ENCODE results near the gene TCFL5. TPM values are rescaled to one million over a fixed set of nuclear protein-coding genes. Genes with fewer than 3 reads are reported as not detected.

The TCFL5 gene
- total RNA-seq, 1 donor from 2014 or later: 11.0 TPM

GRCh38 chr20:62801284-62802010 lies 60.2 kb downstream of the TCFL5 start:
- TF ChIP-seq EZH2 (IDR thresholded peaks at IDR 0.05; ENCODE audit: insufficient read depth, low read length): no peak
- TF ChIP-seq, protein P1, sequence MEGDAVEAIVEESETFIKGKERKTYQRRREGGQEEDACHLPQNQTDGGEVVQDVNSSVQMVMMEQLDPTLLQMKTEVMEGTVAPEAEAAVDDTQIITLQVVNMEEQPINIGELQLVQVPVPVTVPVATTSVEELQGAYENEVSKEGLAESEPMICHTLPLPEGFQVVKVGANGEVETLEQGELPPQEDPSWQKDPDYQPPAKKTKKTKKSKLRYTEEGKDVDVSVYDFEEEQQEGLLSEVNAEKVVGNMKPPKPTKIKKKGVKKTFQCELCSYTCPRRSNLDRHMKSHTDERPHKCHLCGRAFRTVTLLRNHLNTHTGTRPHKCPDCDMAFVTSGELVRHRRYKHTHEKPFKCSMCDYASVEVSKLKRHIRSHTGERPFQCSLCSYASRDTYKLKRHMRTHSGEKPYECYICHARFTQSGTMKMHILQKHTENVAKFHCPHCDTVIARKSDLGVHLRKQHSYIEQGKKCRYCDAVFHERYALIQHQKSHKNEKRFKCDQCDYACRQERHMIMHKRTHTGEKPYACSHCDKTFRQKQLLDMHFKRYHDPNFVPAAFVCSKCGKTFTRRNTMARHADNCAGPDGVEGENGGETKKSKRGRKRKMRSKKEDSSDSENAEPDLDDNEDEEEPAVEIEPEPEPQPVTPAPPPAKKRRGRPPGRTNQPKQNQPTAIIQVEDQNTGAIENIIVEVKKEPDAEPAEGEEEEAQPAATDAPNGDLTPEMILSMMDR (IDR thresholded peaks at IDR 0.05; ENCODE audit: insufficient read depth, low read depth, low read length): no peak
- H3K36me3 Mint-ChIP-seq (ENCODE audit: low read depth, unreplicated experiment): peaks cover 19% of the 10 kb centered on the region
- Histone ChIP-seq H3K27ac (ENCODE audit: low read depth, low read length) (no peak overlapping the region), H3K79me2 (ENCODE audit: insufficient read depth, low read length) (peaks cover 24% of the 10 kb centered on the region), H3K4me3 (ENCODE audit: insufficient read depth, low read depth, low read length) (no peak overlapping the region), H3K27me3 (ENCODE audit: insufficient read depth, low read length) (no peaks in the 10 kb centered on the region), H3K36me3 (ENCODE audit: insufficient read depth, low read length) (peaks cover 7% of the 10 kb centered on the region), H3K9ac (ENCODE audit: low read length) (no peak overlapping the region), H3K4me2 (ENCODE audit: low read length) (no peak overlapping the region), H2AFZ (ENCODE audit: low read depth, low read length) (no peak overlapping the region), H3K4me1 (ENCODE audit: insufficient read depth, low read length) (peaks cover 23% of the 10 kb centered on the region), H4K20me1 (ENCODE audit: insufficient read depth, low read length) (peaks cover 45% of the 10 kb centered on the region), H3K9me3 (ENCODE audit: insufficient read depth, low read depth, low read length) (no peaks in the 10 kb centered on the region)
- no peaks in the 10 kb centered on the region for H3K27me3 Mint-ChIP-seq (ENCODE audit: low read depth, unreplicated experiment)
- H3K4me1 Mint-ChIP-seq (ENCODE audit: low read depth, unreplicated experiment): peaks cover 11% of the 10 kb centered on the region
- no peak for DNase-seq (ENCODE audit: low read depth)
- no peak for FAIRE-seq
- H3K27ac Mint-ChIP-seq (ENCODE audit: unreplicated experiment): no peak overlapping the region
- no peaks in the 10 kb centered on the region for H3K9me3 Mint-ChIP-seq (ENCODE audit: unreplicated experiment)
- H3K4me3 Mint-ChIP-seq (ENCODE audit: unreplicated experiment): no peak overlapping the region

- FAIRE-seq: no peak
- no peaks in the 10 kb centered on the region for H3K9me3 Mint-ChIP-seq (ENCODE audit: unreplicated experiment)
- no peak overlapping the region for H3K9ac ChIP-seq (ENCODE audit: low read length)
- TF ChIP-seq EZH2 (IDR thresholded peaks at IDR 0.05; ENCODE audit: insufficient read depth, low read length): no peak
- TF ChIP-seq, protein P1 (IDR thresholded peaks at IDR 0.05; ENCODE audit: insufficient read depth, low read depth, low read length): no peak
- H3K27ac ChIP-seq (ENCODE audit: low read depth, low read length): no peak overlapping the region
- H3K9me3 ChIP-seq (ENCODE audit: insufficient read depth, low read depth, low read length): no peaks in the 10 kb centered on the region
- H3K27me3 ChIP-seq (ENCODE audit: insufficient read depth, low read length): no peaks in the 10 kb centered on the region
- peaks cover 18% of the 10 kb centered on the region for H3K36me3 Mint-ChIP-seq (ENCODE audit: low read depth, unreplicated experiment)
- no peak for DNase-seq (ENCODE audit: low read depth)
- H3K79me2 ChIP-seq (ENCODE audit: insufficient read depth, low read length): peaks cover 15% of the 10 kb centered on the region
- H3K36me3 ChIP-seq (ENCODE audit: insufficient read depth, low read length): peaks cover 7% of the 10 kb centered on the region
- no peak overlapping the region for H3K27ac Mint-ChIP-seq (ENCODE audit: unreplicated experiment)
- H4K20me1 ChIP-seq (ENCODE audit: insufficient read depth, low read length): peaks cover 36% of the 10 kb centered on the region
- H3K4me1 ChIP-seq (ENCODE audit: insufficient read depth, low read length): peaks cover 18% of the 10 kb centered on the region
- peak overlapping the region; percentile 62 for H3K4me3 Mint-ChIP-seq (ENCODE audit: unreplicated experiment)
- H3K27me3 Mint-ChIP-seq (ENCODE audit: low read depth, unreplicated experiment): no peaks in the 10 kb centered on the region
- H3K4me1 Mint-ChIP-seq (ENCODE audit: low read depth, unreplicated experiment): peaks cover 10% of the 10 kb centered on the region
- no peak overlapping the region for H2AFZ ChIP-seq (ENCODE audit: low read depth, low read length)
- H3K4me3 ChIP-seq (ENCODE audit: insufficient read depth, low read depth, low read length): no peak overlapping the region
- no peak overlapping the region for H3K4me2 ChIP-seq (ENCODE audit: low read length)
Observed at GRCh38 chr20:62800314-62801259, 61.0 kb downstream of the TCFL5 start.
